ENCODE data around the gene WDR72.
"Not testable (repeated sequence)": the region's sequence is repeated elsewhere in the genome, so short reads cannot be mapped to it uniquely, and the experiment has no call there.

The WDR72 gene

GRCh38 chr15:53759411-53759931, at the start of gene WDR72:
Gene WDR72, minus strand, starts transcription at chr15:53759663. Its CDS starts 26,514 bp downstream, at chr15:53733149.
- DNase-seq, result no peak

- no peak for DNase-seq
Observed at GRCh38 chr15:53808058-53808706, 48.7 kb upstream of the WDR72 start.

- DNase-seq, result no peak
Observed at GRCh38 chr15:53807501-53807900, 48.0 kb upstream of the WDR72 start.

- DNase-seq, result no peak
Observed at GRCh38 chr15:53802672-53803071, 43.2 kb upstream of the WDR72 start.

GRCh38 chr15:53791581-53791980, 32.1 kb upstream of the WDR72 start:
- DNase-seq, result no peak

- no peak for DNase-seq
Observed at GRCh38 chr15:53789654-53790375, 30.4 kb upstream of the WDR72 start.

- DNase-seq, result no peak
Observed at GRCh38 chr15:53786401-53786800, 26.9 kb upstream of the WDR72 start.

GRCh38 chr15:53785241-53785640, 25.8 kb upstream of the WDR72 start:
- not testable (repeated sequence) for DNase-seq

- no peak for DNase-seq
Observed at GRCh38 chr15:53762916-53763315, 3.5 kb upstream of the WDR72 start.

- DNase-seq, result no peak
Observed at GRCh38 chr15:53758412-53758811, 1.1 kb downstream of the WDR72 start.

- DNase-seq, result no peak
Observed at GRCh38 chr15:53757906-53758305, 1.6 kb downstream of the WDR72 start.

- no peak for DNase-seq
Observed at GRCh38 chr15:53753813-53754212, 5.7 kb downstream of the WDR72 start.

- DNase-seq, result no peak
Observed at GRCh38 chr15:53752406-53752805, 7.1 kb downstream of the WDR72 start.

GRCh38 chr15:53747501-53748068, 11.9 kb downstream of the WDR72 start:
- no peak for DNase-seq

GRCh38 chr15:53746101-53746500, 13.4 kb downstream of the WDR72 start:
- DNase-seq, result no peak

GRCh38 chr15:53739651-53740050, 19.8 kb downstream of the WDR72 start:
- DNase-seq, result no peak

GRCh38 chr15:53739187-53739586, 20.3 kb downstream of the WDR72 start:
- no peak for DNase-seq

GRCh38 chr15:53721334-53722087, 38.0 kb downstream of the WDR72 start:
- DNase-seq, result no peak

GRCh38 chr15:53716909-53717876, 42.3 kb downstream of the WDR72 start:
- DNase-seq, result no peak

GRCh38 chr15:53713218-53713617, 46.2 kb downstream of the WDR72 start:
- DNase-seq, result no peak

GRCh38 chr15:53710906-53711305, 48.6 kb downstream of the WDR72 start:
- DNase-seq, result no peak

GRCh38 chr15:53709821-53710220, 49.6 kb downstream of the WDR72 start:
- DNase-seq, result no peak
